Upper lobe of right lung (tissue), 1 donor: ENCODE measurements around the gene CPA3. TPM values are rescaled to one million over a fixed set of nuclear protein-coding genes. Genes with fewer than 3 reads are reported as not detected.

Experiments
- ATAC-seq: fragments of 200-7000 bp; cut with Tn5 transposase; one replicate; pipeline ENCODE4 v1.9.1; 2020; ENCODE audit warnings: mild to moderate bottlenecking, moderate library complexity
- DNase-seq: peaks from one replicate; pipeline ENCODE4 v3.0.0-alpha.2; 2020
- H3K27ac ChIP-seq: fragments of 200-600 bp; one replicate; pipeline ENCODE4 v1.8.0; 2022
- H3K27me3 ChIP-seq: fragments of 200-600 bp; one replicate; pipeline ENCODE4 v1.8.0; 2022; ENCODE audit warnings: mild to moderate bottlenecking
- H3K36me3 ChIP-seq: fragments of 200-600 bp; one replicate; pipeline ENCODE4 v1.8.0; 2022
- H3K4me1 ChIP-seq: fragments of 200-600 bp; one replicate; pipeline ENCODE4 v1.8.0; 2022
- H3K4me3 ChIP-seq: fragments of 200-600 bp; one replicate; pipeline ENCODE4 v1.8.0; 2022; ENCODE audit warnings: mild to moderate bottlenecking
- H3K9me3 ChIP-seq: fragments of 200-600 bp; one replicate; pipeline ENCODE4 v1.8.0; 2022
- intact Hi-C: fragments of 100-400 bp; cut with DNase I; formaldehyde crosslinking; loops from one replicate; pipeline ENCODE4 v1.11.0; 2022
- total RNA-seq: library from RNA; stranded (reverse); fragmentation: NEBNext Ultra II Directional; extraction: Animal tissue kit (Norgen Biotek cat#: 25700); gene quantifications from one replicate; pipeline ENCODE4 v1.2.1, GENCODE V29; 2021
- TF ChIP-seq, protein P1 (sequence below): fragments of 200-600 bp; IDR thresholded peaks from one replicate; pipeline ENCODE4 v1.8.0; 2022; ENCODE audit warnings: antibody characterized with exemption
- donor health status: DM: no; HTN: yes; CAD: no; lungs with severe emphysema.

Gene CPA3
- total RNA-seq, 1 donor from 2014 or later = 53.1 TPM

DNA sequence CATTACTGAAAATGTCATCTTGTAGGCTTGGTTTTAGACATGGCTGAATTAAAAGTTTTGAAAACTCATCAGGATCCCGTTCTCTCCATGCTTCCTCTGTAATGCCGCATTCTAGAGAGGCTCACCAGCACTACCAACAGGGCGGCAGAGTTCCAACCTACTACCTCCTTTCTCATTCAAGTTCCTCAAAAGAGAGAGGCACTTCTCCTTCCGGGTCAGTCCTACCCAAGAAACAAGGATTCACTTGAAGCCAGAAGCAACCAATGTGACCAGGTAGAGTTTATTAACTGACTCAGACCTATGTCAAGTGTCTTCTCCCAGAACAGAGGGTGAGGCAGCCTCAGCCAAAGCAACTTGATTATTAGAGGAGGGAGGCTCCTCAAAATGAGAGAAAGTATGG is 66.5 kb downstream of the CPA3 start:
- intact Hi-C loops = no loop called here
- no peaks in the 10 kb centered on the region for H3K9me3 ChIP-seq
- no peaks in the 10 kb centered on the region for H3K36me3 ChIP-seq
- no peak overlapping the region for H3K27ac ChIP-seq
- TF ChIP-seq, protein P1, sequence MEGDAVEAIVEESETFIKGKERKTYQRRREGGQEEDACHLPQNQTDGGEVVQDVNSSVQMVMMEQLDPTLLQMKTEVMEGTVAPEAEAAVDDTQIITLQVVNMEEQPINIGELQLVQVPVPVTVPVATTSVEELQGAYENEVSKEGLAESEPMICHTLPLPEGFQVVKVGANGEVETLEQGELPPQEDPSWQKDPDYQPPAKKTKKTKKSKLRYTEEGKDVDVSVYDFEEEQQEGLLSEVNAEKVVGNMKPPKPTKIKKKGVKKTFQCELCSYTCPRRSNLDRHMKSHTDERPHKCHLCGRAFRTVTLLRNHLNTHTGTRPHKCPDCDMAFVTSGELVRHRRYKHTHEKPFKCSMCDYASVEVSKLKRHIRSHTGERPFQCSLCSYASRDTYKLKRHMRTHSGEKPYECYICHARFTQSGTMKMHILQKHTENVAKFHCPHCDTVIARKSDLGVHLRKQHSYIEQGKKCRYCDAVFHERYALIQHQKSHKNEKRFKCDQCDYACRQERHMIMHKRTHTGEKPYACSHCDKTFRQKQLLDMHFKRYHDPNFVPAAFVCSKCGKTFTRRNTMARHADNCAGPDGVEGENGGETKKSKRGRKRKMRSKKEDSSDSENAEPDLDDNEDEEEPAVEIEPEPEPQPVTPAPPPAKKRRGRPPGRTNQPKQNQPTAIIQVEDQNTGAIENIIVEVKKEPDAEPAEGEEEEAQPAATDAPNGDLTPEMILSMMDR = no peak
- ATAC-seq = no peak
- no peak for DNase-seq
- H3K4me1 ChIP-seq = no peaks in the 10 kb centered on the region
- no peak overlapping the region for H3K4me3 ChIP-seq
- H3K27me3 ChIP-seq = no peaks in the 10 kb centered on the region

DNA sequence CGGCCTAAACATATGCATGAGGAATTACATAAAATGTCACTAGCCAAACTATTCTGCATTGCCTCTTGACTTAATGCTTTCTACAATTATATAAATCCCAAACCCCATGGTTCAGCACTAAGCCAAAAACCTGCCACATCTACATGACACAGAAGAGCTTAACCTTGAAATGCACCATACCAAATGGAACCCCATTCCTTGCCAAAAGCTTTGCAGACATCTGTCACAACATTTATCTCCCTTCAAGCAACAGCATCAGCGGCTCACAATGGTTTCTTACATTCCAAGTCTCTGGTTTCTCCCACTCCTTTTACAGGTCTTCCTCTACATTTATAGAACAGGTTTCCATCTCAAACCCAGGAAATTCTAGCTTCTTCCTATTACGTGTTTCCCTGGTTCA is 67.9 kb downstream of the CPA3 start:
- H3K9me3 ChIP-seq = no peaks in the 10 kb centered on the region
- no peak for ATAC-seq
- H3K27ac ChIP-seq = no peak overlapping the region
- TF ChIP-seq, protein P1 = no peak
- H3K4me1 ChIP-seq = no peaks in the 10 kb centered on the region
- no peaks in the 10 kb centered on the region for H3K27me3 ChIP-seq
- intact Hi-C loops = no loop called here
- no peak for DNase-seq
- no peak overlapping the region for H3K4me3 ChIP-seq
- H3K36me3 ChIP-seq = no peaks in the 10 kb centered on the region

DNA sequence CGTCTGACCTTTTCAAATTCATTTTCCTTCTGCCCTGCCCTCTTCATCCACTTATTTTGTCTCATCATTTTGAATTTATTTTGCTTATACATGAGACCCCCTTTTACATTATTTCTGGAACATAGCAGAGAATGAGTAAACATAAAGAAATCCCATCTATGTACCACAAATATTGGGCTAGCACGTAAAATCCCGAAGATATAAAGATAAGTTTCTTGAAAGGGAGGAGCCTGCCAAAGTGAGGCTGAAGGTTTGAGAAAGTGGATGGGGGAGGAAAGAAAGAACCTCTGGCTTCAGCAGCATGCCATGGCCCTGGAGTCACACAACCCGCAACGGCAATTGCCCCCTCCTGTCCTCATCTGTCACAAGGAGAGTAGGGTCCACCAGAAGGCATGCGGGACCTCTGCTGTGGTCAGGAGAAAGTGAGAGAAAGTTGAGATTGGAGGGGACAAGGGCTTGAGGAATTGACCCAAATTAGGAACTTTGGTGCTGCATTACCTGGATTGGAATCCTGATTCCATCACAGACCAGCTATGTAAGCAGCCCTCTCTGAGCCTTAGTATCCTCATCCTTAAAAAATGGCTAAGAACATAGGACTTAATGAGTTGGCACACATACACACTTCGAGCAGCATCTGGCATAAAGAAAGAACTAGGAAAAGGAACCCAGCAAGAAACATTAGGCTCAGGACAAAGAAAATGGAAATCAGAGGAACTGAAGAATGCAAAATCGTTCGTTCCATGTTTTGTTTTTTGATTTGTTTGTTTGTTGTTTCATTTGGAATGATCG is 72.6 kb downstream of the CPA3 start:
- H3K4me1 ChIP-seq = no peaks in the 10 kb centered on the region
- no peaks in the 10 kb centered on the region for H3K36me3 ChIP-seq
- H3K27me3 ChIP-seq = no peaks in the 10 kb centered on the region
- no peak for ATAC-seq
- DNase-seq = no peak
- no peak overlapping the region for H3K4me3 ChIP-seq
- TF ChIP-seq, protein P1 = no peak
- no peak overlapping the region for H3K27ac ChIP-seq
- H3K9me3 ChIP-seq = no peaks in the 10 kb centered on the region
- intact Hi-C loops = no loop called here

DNA sequence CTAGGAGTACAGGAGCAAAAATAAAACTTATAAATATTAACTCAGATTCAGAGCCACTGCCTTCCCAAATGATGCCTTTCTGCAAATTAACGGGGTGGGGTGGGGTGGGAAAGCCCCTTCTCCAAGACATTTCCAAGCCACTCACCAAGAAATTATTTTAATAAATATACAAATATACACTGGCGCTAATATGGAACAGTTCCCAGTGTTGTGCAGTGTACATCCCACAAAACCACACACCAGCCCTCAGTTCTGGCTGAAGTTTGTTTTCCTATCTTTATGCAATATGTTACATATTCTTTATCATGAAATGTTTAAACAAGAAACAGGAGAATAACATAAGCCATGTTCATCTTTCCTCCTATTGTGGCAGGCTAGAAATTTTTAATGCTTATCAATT is 73.2 kb downstream of the CPA3 start:
- TF ChIP-seq, protein P1 = no peak
- H3K27me3 ChIP-seq = no peaks in the 10 kb centered on the region
- H3K36me3 ChIP-seq = no peaks in the 10 kb centered on the region
- DNase-seq (no peak), ATAC-seq (no peak)
- no peak overlapping the region for H3K4me3 ChIP-seq
- H3K9me3 ChIP-seq = no peaks in the 10 kb centered on the region
- intact Hi-C loops = no loop called here
- no peaks in the 10 kb centered on the region for H3K4me1 ChIP-seq
- H3K27ac ChIP-seq = no peak overlapping the region

DNA sequence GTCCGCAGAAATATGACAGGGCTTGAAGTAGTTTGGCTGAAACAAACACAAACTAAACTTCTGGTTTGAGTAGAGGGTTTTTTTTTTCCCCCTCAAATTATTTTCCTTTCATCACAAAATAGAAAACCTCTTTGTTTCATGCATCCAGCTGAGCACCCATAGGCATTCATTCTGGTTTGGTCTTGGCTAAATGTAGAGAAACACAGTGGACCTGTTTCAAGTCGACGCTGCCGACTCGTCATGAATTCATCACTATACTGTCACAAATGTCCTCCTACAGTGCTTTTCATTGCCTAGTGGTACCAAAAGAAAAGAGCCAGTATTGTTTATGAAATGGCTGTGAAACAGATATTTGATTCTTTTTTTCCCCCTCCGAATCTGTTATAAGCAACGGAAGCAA is 73.8 kb downstream of the CPA3 start:
- Histone ChIP-seq H3K9me3 (no peaks in the 10 kb centered on the region), H3K4me1 (no peaks in the 10 kb centered on the region), H3K36me3 (no peaks in the 10 kb centered on the region), H3K27me3 (no peaks in the 10 kb centered on the region), H3K27ac (no peak overlapping the region), H3K4me3 (no peak overlapping the region)
- TF ChIP-seq, protein P1 = no peak
- intact Hi-C loops = no loop called here
- no peak for DNase-seq
- ATAC-seq = no peak
